GM19239 (cell line): ENCODE results near the gene SPRED1.
"Not testable (repeated sequence)": the region's sequence is repeated elsewhere in the genome, so short reads cannot be mapped to it uniquely, and the experiment has no call there.

ENCODE experiments used
- DNase-seq: peaks from one replicate; pipeline ENCODE4 v3.0.0; 2011; ENCODE audit warnings: low spot score; ENCODE audit not compliant: insufficient read length
- FAIRE-seq: peaks from 2 replicates; lab custom pipeline; 2011; peaks lifted over from hg19 to GRCh38; lab: Jason Lieb, UNC

Gene SPRED1

GRCh38 chr15:38274135-38274534, 21.5 kb downstream of the SPRED1 start:
- FAIRE-seq: no peak
- no peak for DNase-seq

- FAIRE-seq (no peak), DNase-seq (no peak)
These were observed 23.3 kb downstream of the SPRED1 start for GRCh38 chr15:38275959-38276358.

- not testable (repeated sequence) for FAIRE-seq, DNase-seq
These were observed 24.6 kb downstream of the SPRED1 start for GRCh38 chr15:38277281-38277680.

GRCh38 chr15:38281031-38281430, 28.4 kb downstream of the SPRED1 start:
- FAIRE-seq: no peak
- no peak for DNase-seq

- no peak for FAIRE-seq
These were observed 30.4 kb downstream of the SPRED1 start for GRCh38 chr15:38283010-38283409.

GRCh38 chr15:38285456-38285855, 32.8 kb downstream of the SPRED1 start:
- DNase-seq (no peak), FAIRE-seq (no peak)

More at GRCh38 chr15:38283010-38283409, 30.4 kb downstream of the SPRED1 start:
- DNase-seq: no peak

GRCh38 chr15:38294126-38294525, 41.5 kb downstream of the SPRED1 start:
- DNase-seq (no peak), FAIRE-seq (no peak)

- FAIRE-seq: no peak
These were observed 45.2 kb downstream of the SPRED1 start for GRCh38 chr15:38297623-38298388.

GRCh38 chr15:38299216-38299615, 46.6 kb downstream of the SPRED1 start:
- DNase-seq: no peak
- no peak for FAIRE-seq

More at GRCh38 chr15:38297623-38298388, 45.2 kb downstream of the SPRED1 start:
- no peak for DNase-seq

GRCh38 chr15:38300395-38300794, 47.8 kb downstream of the SPRED1 start:
- FAIRE-seq: no peak
- DNase-seq: no peak

GRCh38 chr15:38304481-38304880, 51.8 kb downstream of the SPRED1 start:
- FAIRE-seq: no peak
- no peak for DNase-seq

- FAIRE-seq (no peak), DNase-seq (no peak)
These were observed 54.6 kb downstream of the SPRED1 start for GRCh38 chr15:38307251-38307650.

GRCh38 chr15:38307861-38308641, 55.4 kb downstream of the SPRED1 start:
- FAIRE-seq (no peak), DNase-seq (no peak)

- DNase-seq: no peak
- no peak for FAIRE-seq
These were observed 56.2 kb downstream of the SPRED1 start for GRCh38 chr15:38308797-38309196.

- no peak for DNase-seq
- no peak for FAIRE-seq
These were observed 59.6 kb downstream of the SPRED1 start for GRCh38 chr15:38312190-38312589.

- DNase-seq (no peak), FAIRE-seq (no peak)
These were observed 63.7 kb downstream of the SPRED1 start for GRCh38 chr15:38316311-38316710.

GRCh38 chr15:38320181-38320580, 67.5 kb downstream of the SPRED1 start:
- DNase-seq (no peak), FAIRE-seq (no peak)

GRCh38 chr15:38320866-38321265, 68.2 kb downstream of the SPRED1 start:
- DNase-seq: no peak
- FAIRE-seq: no peak

- DNase-seq (no peak), FAIRE-seq (no peak)
These were observed 71.3 kb downstream of the SPRED1 start for GRCh38 chr15:38323895-38324294.

- no peak for FAIRE-seq
These were observed 72.5 kb downstream of the SPRED1 start for GRCh38 chr15:38324939-38325647.

GRCh38 chr15:38325648-38325990, 73.0 kb downstream of the SPRED1 start:
- no peak for FAIRE-seq
- no peak for DNase-seq

More at GRCh38 chr15:38324939-38325647, 72.5 kb downstream of the SPRED1 start:
- no peak for DNase-seq
